MM.1S (cell line): Measurements from ENCODE around the gene R3HDM2.

Source experiments
- EZH2 ChIP-seq: fragments of 300-600 bp; sonication (generic); optimal IDR thresholded peaks from 2 replicates; pipeline ENCODE3; 2017; ENCODE audit warnings: low read depth, mild to moderate bottlenecking, antibody characterized with exemption, low read length, mixed read lengths
- EZH2phosphoT487 ChIP-seq: fragments of 300-600 bp; sonication (generic); IDR thresholded peaks from 2 replicates; pipeline ENCODE4 v1.6.1; 2018; ENCODE audit warnings: antibody characterized with exemption, low read length
- TF ChIP-seq, protein P1 (sequence below): fragments of 300-600 bp; sonication (generic); IDR thresholded peaks from 2 replicates; pipeline ENCODE4 v1.5.1; 2016; ENCODE audit warnings: antibody characterized with exemption, low read length, mixed read lengths

DNA sequence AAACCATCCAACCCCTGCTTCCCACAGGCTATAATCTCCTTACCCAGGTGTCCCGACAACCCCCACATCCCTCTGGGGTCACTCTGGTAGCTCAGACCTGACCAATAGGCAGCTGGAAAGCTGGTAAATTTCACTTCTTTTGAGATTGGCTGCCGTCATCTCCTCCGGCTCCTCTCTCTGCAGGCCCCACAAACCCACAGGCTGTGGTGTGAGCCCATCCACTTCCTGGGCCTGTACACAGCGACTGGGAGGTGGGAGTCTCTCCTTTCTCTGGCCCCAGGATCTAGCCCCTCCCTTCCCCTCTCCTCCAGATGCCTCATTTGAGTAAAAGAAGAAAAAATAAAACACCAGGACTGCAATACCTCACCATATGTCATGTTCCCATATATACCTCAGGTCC is 4.5 kb upstream of the R3HDM2 start:
- TF ChIP-seq EZH2 (no peak), EZH2phosphoT487 (no peak)
- TF ChIP-seq, protein P1, sequence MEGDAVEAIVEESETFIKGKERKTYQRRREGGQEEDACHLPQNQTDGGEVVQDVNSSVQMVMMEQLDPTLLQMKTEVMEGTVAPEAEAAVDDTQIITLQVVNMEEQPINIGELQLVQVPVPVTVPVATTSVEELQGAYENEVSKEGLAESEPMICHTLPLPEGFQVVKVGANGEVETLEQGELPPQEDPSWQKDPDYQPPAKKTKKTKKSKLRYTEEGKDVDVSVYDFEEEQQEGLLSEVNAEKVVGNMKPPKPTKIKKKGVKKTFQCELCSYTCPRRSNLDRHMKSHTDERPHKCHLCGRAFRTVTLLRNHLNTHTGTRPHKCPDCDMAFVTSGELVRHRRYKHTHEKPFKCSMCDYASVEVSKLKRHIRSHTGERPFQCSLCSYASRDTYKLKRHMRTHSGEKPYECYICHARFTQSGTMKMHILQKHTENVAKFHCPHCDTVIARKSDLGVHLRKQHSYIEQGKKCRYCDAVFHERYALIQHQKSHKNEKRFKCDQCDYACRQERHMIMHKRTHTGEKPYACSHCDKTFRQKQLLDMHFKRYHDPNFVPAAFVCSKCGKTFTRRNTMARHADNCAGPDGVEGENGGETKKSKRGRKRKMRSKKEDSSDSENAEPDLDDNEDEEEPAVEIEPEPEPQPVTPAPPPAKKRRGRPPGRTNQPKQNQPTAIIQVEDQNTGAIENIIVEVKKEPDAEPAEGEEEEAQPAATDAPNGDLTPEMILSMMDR = no peak
